Measurements from ENCODE around the gene PLEKHA7.

Gene PLEKHA7

DNA sequence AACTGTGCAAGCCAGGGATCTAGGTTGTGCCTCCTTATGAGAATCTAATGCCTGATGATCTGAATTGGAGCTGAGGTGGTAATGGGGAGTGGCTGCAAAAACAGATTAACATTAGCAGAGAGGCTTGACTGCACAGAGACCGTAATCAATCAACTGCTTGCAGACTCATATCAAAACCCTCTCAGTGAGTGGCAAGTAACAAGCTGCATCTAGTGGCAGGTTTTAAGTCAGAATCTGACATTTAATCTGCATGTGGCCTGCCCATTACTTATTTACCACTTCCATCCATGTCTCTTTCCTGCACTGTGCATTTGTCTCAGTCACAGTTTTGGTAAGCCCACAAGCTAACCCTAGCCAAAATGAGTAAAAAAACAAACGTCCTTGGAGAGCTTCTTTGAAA lies 264.5 kb downstream of the PLEKHA7 start:
- no peak for TF ChIP-seq JUND (IDR thresholded peaks at IDR 0.05; ENCODE audit: low read depth)
- DNase-seq (ENCODE audit: low read depth in 1 of 2, low spot score in 1 of 2), result no peak
- in situ Hi-C loops (cut with HindIII; ENCODE audit: low pct_unique_long_range_greater_than_20kb, low sequenced_read_pairs), result no loop called here

DNA sequence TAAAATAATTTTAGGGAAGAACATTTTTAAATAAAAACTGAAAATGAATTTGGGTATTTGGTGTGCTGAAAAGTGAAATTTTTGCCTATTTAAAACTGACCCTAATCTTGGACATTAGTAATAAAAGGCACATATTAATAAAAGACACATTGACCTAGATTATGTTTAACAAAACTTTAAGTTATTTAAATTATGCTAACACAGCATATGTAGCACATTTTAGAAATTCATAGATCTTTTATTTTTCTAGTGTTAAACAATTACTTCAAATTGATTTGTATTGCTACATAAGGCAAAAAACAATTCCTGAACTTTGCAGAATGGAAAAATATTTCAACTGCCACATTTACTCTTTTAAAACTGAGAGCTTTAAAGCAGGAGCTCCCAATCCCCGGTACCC lies 265.1 kb downstream of the PLEKHA7 start:
- TF ChIP-seq JUND (IDR thresholded peaks at IDR 0.05; ENCODE audit: low read depth), result no peak
- DNase-seq (ENCODE audit: low read depth in 1 of 2, low spot score in 1 of 2), result no peak
- in situ Hi-C loops (cut with HindIII; ENCODE audit: low pct_unique_long_range_greater_than_20kb, low sequenced_read_pairs), result no loop called here

DNA sequence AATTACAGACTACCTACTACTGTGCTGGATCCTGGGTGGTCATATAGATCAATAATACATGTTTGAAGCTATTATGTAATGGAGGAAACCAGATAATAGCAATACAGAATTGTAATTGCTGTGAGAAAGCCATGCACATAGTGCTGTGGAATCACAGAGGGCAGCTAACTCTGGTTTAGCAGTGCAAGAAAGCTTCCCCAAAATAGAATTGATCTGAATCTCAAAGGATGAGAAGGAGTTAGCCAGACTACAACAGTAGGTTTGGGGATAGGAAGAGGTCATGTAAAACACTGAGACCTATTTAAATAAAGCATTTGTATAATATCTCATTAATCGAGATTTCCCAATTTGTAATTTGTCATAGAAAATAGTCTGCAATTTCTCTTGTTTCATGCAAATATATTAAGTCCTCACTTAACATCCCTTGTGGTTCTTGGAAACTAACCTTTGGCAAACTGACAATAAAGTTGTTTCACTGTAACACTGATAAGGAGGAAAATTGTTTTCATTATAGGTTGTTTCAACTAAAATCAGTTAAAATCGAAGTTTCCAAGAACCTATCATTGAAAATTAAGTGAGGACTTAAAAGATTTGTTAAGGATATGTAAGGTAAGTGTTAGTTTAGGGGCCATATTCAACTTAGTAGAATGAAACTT lies 268.1 kb downstream of the PLEKHA7 start:
- in situ Hi-C loops (cut with HindIII; ENCODE audit: low pct_unique_long_range_greater_than_20kb, low sequenced_read_pairs), result no loop called here
- DNase-seq (ENCODE audit: low read depth in 1 of 2, low spot score in 1 of 2), result no peak

DNA sequence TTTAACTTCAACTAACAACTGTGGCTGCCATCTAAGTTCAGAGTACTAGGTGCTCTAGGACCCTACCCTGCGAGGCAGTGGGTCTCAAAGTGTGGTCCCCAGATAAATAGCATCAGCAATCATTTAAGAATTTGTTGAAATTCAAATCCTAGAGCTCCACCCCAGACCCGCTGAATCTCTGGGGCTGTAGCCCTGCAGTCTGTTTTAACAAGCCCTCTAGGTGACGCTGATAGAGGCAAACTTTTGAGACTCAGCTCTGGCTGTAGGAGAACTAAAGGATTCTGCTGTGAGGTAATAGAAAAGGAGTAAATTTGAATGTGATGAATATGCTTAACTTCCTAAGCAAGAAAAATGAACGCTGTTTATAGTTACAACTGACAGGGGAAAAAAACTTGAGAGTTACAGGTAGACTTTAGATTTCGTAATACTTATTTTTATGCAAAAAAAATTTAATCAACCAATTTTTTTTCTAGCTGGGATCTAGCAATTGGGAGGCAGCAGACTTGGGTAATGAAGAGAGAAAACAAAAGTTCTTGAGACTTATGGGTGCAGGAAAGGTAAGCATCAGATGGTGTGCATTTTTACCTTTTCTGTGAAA lies 270.0 kb downstream of the PLEKHA7 start:
- in situ Hi-C loops (cut with HindIII; ENCODE audit: low pct_unique_long_range_greater_than_20kb, low sequenced_read_pairs), result no loop called here
- DNase-seq (ENCODE audit: low read depth in 1 of 2, low spot score in 1 of 2), result no peak
- TF ChIP-seq JUND (IDR thresholded peaks at IDR 0.05; ENCODE audit: low read depth), result no peak

More for the DNA sequence above, 268.1 kb downstream of the PLEKHA7 start:
- TF ChIP-seq JUND (IDR thresholded peaks at IDR 0.05; ENCODE audit: low read depth), result no peak

DNA sequence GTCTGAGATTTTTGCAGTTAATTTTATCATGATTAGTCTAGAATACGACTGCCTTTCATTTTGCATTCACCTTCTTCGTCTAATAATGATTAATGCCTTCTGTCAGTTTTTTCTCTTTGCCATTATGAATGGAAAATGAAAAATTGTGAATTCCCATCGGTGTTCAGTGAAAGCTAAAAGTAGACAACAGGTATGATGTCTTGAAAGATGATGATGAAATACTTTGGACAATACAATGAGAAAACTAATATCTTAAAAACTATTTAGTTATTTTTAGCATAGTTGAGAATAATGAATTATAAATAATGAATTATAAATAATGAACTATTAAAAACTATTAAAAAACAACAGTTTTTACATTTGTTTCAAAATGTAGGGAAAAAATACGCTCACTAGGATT lies 270.7 kb downstream of the PLEKHA7 start:
- in situ Hi-C loops (cut with HindIII; ENCODE audit: low pct_unique_long_range_greater_than_20kb, low sequenced_read_pairs), result no loop called here
- no peak for DNase-seq (ENCODE audit: low read depth in 1 of 2, low spot score in 1 of 2)
- no peak for TF ChIP-seq JUND (IDR thresholded peaks at IDR 0.05; ENCODE audit: low read depth)

DNA sequence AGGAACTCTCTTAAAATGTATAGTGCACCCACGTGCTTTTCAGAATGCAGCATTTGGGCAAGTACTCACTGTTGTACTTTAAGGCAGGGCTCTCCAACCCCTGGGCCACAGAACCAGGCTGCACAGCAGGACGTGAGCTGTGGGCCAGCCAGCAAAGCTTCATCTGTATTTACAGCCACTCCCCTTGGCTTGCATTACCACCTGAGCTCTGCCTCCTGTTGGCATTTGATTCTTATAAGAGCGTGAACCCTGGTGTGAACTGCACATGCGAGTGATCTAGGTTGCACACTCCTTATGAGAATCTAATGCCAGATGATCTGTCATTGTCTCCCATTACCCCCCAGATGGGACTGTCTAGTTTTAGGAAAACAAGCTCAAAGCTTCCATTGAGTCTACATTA lies 272.7 kb downstream of the PLEKHA7 start:
- in situ Hi-C loops (cut with HindIII; ENCODE audit: low pct_unique_long_range_greater_than_20kb, low sequenced_read_pairs), result no loop called here
- TF ChIP-seq JUND (IDR thresholded peaks at IDR 0.05; ENCODE audit: low read depth), result no peak
- peak in 1 of 2 experiments; percentile 8 for DNase-seq (ENCODE audit: low read depth in 1 of 2, low spot score in 1 of 2)

DNA sequence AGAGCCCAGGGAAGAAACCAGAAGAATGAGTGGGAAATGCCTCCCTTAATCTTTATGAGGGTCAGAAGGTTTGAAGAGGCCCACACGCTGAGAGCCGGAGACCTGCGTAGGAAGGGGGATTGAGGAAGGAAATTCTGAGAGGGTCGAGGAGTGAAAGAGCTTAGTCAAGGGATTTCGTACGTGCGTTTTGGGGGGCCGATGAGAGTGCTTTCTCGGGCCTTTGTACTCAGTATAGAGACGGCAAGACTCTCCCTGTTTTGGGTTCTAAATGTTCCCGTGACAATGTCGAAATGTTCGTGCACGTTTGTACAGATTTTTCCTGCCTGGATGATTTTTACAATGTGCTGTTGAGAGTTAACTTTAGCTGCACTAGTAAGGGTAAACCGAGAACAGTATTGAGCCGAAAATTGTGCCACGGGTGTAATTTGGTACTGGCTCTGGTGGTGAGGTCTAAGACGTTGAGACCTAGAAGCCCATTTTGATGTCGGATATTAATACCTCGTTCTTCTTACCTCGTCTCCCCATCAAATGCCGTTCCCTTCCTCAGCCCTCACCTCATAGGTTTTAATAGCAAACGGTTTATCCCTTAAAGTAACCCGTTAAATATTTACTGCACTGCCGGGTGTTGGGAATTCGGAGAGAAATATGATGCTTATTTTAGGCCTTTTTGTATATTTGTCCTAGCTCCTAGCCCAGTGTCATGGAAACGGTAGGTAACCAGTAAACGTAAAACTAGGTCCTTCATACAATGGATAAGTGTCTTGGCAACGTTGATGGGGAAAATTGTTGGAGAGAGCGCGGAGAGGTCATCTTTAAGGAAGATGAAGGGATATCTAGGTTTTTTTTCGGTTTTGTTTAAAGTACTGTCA lies 275.0 kb downstream of the PLEKHA7 start:
- in situ Hi-C loops (cut with HindIII; ENCODE audit: low pct_unique_long_range_greater_than_20kb, low sequenced_read_pairs), result no loop called here
- no peak for DNase-seq (ENCODE audit: low read depth in 1 of 2, low spot score in 1 of 2)
- TF ChIP-seq JUND (IDR thresholded peaks at IDR 0.05; ENCODE audit: low read depth), result no peak

DNA sequence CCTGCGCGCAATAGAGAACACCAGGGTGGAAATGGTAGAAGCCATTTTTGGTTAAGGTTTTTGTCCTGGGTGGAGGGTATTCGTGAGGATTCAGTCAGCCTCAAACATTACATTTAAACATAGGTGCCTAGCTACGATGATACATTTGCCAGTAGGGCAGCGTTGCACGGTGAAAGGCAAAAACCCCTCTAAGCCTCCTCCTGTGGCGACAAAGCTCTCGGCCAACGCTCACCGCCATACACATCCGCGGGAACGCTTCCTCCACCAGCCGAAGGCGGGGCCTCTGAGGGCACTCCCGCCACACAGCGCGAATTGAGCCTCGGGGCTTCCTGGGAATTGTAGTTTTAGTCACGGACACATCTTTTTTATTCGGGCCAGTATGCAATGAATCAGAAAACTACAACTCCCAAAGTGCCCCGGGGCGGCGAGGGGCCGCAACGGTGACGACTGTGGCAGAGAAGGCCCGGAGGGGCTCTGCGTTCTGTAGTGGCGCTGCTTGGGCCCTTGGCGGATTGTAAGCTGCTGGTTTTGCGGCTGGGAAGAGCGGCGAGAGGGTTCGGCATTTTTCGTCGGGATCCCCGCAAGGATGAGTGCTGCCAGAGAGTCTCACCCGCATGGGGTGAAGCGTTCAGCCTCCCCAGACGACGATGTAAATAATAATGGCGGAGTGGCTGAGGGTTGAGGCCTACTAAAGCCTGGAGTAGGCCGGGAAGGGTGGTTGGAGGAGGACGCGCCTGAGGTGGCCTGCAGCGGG lies 275.8 kb downstream of the PLEKHA7 start, which contains the start of gene C11orf58:
Gene C11orf58, plus strand, starts transcription at position 455 of the 754 bp plus-strand sequence. Its CDS starts 132 bp downstream, at position 587.
- DNase-seq (ENCODE audit: low read depth in 1 of 2, low spot score in 1 of 2), result peak; percentile 61 to 97
- in situ Hi-C loops (cut with HindIII; ENCODE audit: low pct_unique_long_range_greater_than_20kb, low sequenced_read_pairs), result no loop called here
- TF ChIP-seq JUND (IDR thresholded peaks at IDR 0.05; ENCODE audit: low read depth), result no peak

DNA sequence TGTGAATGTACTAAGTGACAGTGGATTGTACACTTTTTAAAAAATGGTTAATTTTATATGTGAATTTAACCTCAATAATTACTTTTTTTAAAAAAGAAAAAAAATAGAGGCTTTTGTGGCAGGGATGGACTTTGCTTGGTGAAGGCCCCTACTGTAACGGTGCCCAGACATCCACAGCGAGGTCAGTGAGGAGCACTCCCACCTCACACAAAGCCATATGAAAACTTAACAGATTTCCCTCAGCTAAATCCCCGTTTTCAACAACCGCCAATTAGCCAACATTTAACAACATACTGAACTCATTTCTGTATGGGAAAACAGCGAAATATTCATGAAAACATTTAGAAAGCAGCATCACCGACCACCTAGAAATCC lies 276.4 kb downstream of the PLEKHA7 start:
- no peak for DNase-seq (ENCODE audit: low read depth in 1 of 2, low spot score in 1 of 2)
- no peak for TF ChIP-seq JUND (IDR thresholded peaks at IDR 0.05; ENCODE audit: low read depth)
- in situ Hi-C loops (cut with HindIII; ENCODE audit: low pct_unique_long_range_greater_than_20kb, low sequenced_read_pairs), result no loop called here
